Measurements from ENCODE around the gene LDHD.

LDHD gene

GRCh38 chr16:75114179-75114945, 2.2 kb downstream of the LDHD start:
- no peak for DNase-seq

- no peak for DNase-seq
Measured at GRCh38 chr16:75113541-75114121, 2.9 kb downstream of the LDHD start.

GRCh38 chr16:75112734-75113491, 3.7 kb downstream of the LDHD start:
- no peak for DNase-seq

GRCh38 chr16:75111961-75112733, 4.4 kb downstream of the LDHD start:
- no peak for DNase-seq

- DNase-seq: no peak
Measured at GRCh38 chr16:75111514-75111940, 5.1 kb downstream of the LDHD start.

GRCh38 chr16:75110637-75111513, 5.7 kb downstream of the LDHD start:
- peak; percentile 45 for DNase-seq

GRCh38 chr16:75109732-75110243, 6.8 kb downstream of the LDHD start:
- no peak for DNase-seq

- DNase-seq: no peak
Measured at GRCh38 chr16:75108792-75109731, 7.5 kb downstream of the LDHD start.

- no peak for DNase-seq
Measured at GRCh38 chr16:75107505-75107904, 9.1 kb downstream of the LDHD start.

- DNase-seq: no peak
Measured at GRCh38 chr16:75106351-75107274, 10.0 kb downstream of the LDHD start.

GRCh38 chr16:75105306-75106061, 11.1 kb downstream of the LDHD start:
- no peak for DNase-seq

GRCh38 chr16:75104836-75105235, 11.7 kb downstream of the LDHD start:
- no peak for DNase-seq

- DNase-seq: no peak
Measured at GRCh38 chr16:75103994-75104393, 12.6 kb downstream of the LDHD start.

- no peak for DNase-seq
Measured at GRCh38 chr16:75102595-75102994, 14.0 kb downstream of the LDHD start.

GRCh38 chr16:75101635-75102034, 14.9 kb downstream of the LDHD start:
- no peak for DNase-seq

GRCh38 chr16:75100603-75100990, 16.0 kb downstream of the LDHD start:
- no peak for DNase-seq

GRCh38 chr16:75099738-75100602, 16.6 kb downstream of the LDHD start:
- no peak for DNase-seq
